Measurements from ENCODE around the gene PCCA.

DNA sequence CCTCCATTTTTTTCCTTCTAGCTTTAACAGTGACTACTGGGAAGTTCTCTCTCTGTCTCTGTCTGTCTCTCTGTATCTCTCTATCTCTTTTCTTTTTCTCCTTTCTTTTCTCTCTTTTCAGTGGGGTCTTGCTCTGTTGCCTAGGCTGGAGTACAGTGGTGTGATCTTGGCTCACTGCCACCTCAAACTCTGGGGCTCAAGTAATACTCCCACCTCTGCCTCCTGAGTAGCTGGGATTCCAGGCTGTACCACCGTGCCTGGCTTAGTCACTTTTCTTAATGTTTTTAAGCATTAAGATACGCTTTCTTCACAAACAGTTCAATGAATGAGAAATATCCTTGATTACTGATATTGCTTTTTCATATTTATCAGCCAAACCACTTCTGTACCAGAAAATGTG, 13.1 kb downstream of the PCCA start:
- TF ChIP-seq, protein P1, sequence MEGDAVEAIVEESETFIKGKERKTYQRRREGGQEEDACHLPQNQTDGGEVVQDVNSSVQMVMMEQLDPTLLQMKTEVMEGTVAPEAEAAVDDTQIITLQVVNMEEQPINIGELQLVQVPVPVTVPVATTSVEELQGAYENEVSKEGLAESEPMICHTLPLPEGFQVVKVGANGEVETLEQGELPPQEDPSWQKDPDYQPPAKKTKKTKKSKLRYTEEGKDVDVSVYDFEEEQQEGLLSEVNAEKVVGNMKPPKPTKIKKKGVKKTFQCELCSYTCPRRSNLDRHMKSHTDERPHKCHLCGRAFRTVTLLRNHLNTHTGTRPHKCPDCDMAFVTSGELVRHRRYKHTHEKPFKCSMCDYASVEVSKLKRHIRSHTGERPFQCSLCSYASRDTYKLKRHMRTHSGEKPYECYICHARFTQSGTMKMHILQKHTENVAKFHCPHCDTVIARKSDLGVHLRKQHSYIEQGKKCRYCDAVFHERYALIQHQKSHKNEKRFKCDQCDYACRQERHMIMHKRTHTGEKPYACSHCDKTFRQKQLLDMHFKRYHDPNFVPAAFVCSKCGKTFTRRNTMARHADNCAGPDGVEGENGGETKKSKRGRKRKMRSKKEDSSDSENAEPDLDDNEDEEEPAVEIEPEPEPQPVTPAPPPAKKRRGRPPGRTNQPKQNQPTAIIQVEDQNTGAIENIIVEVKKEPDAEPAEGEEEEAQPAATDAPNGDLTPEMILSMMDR (IDR thresholded peaks at IDR 0.05; ENCODE audit: insufficient read depth, low read length, poor library complexity, severe bottlenecking): no peak
- TF ChIP-seq EZH2phosphoT487 (conservative IDR thresholded peaks at IDR 0.05; ENCODE audit: low read length): no peak
